K562 (cell line): ENCODE measurements around the gene PNMT. TPM values are rescaled to one million over a fixed set of nuclear protein-coding genes. Genes with fewer than 3 reads are reported as not detected.

ENCODE experiments used
- ATAC-seq: fragments of 200-7000 bp; cut with Tn5 transposase; 3 replicates; pipeline ENCODE4 v1.9.1; 2020; ENCODE audit warnings: moderate library complexity
- BruUV-seq: library from RNA; stranded (reverse); fragments of 400-500 nt; replicated peaks from 2 replicates; lab custom pipeline; 2021; lab: Mats Ljungman, UMichigan
- CTCF ChIA-PET: fragments of 300-600 bp; formaldehyde crosslinking; extraction: SDS; loops from one replicate; lab custom pipeline; 2021; ENCODE audit warnings: low intra/inter-chr PET ratio; lab: Yijun Ruan, JAX
- POLR2A ChIA-PET: fragments of 300-600, 350-650 bp; sonication (Branson Sonifier 250); formaldehyde crosslinking; extraction: SDS; loops from one replicate; lab custom pipeline; 2021; ENCODE audit warnings: antibody characterized with exemption, inconsistent platforms; lab: Yijun Ruan, JAX
- DNase-seq, 4 experiments: peaks; one replicate each; pipeline versions ENCODE4 v3.0.0 to v3.0.0-alpha.2; 2011 to 2018; ENCODE audit warnings: low spot score in 3 of 4, mixed read lengths in 3 of 4; ENCODE audit errors: extremely low read depth in 1 of 4
- FAIRE-seq: peaks from 2 replicates; lab custom pipeline; 2011; peaks lifted over from hg19 to GRCh38; lab: Jason Lieb, UNC
- H2AFZ ChIP-seq: 2 replicates; pipeline ENCODE4 v1.6.0; 2011; ENCODE audit warnings: low read depth, low read length, control low read depth, inconsistent platforms
- H3K27ac ChIP-seq: fragments of 200-600 bp; 3 replicates; pipeline ENCODE4 v1.8.0; 2011; ENCODE audit warnings: low read depth, mild to moderate bottlenecking, control low read depth, inconsistent platforms, low read length, moderate library complexity, mixed read lengths; ENCODE audit errors: extremely low read depth
- H3K27me3 ChIP-seq, 2 experiments: fragments of 300-600 bp in 1 of 2; 2 replicates in 1 of 2; 3 replicates in 1 of 2; pipeline versions ENCODE4 v1.6.0 to v1.8.0; 2011; ENCODE audit warnings: inconsistent platforms in 2 of 2, low read length in 2 of 2, mild to moderate bottlenecking in 1 of 2, mixed read lengths in 1 of 2, moderate library complexity in 1 of 2; ENCODE audit not compliant: control insufficient read depth in 2 of 2, insufficient read depth in 2 of 2
- H3K36me3 ChIP-seq: fragments of 300-600 bp; 3 replicates; pipeline ENCODE4 v1.8.0; 2011; ENCODE audit warnings: mild to moderate bottlenecking, low read length, inconsistent platforms; ENCODE audit not compliant: control insufficient read depth, insufficient read depth
- H3K4me1 ChIP-seq, 2 experiments: fragments of 200-600 bp in 1 of 2; replicated peaks in 1 of 2; 2 replicates in 1 of 2; 3 replicates in 1 of 2; pipeline versions ENCODE4 v1.5.1 to v1.8.0; 2011; ENCODE audit warnings: inconsistent platforms in 2 of 2, low read length in 2 of 2, mild to moderate bottlenecking in 1 of 2, mixed read lengths in 1 of 2, moderate library complexity in 1 of 2; ENCODE audit not compliant: control insufficient read depth in 2 of 2, insufficient read depth in 2 of 2
- H3K4me2 ChIP-seq: 2 replicates; pipeline ENCODE4 v1.6.1; 2011; ENCODE audit warnings: low read length, control low read depth, inconsistent platforms, mixed read lengths; ENCODE audit not compliant: insufficient read depth
- H3K4me3 ChIP-seq: fragments of 200-600 bp; sonication (generic), shearing (Covaris generic); 2 replicates; pipeline ENCODE4 v1.5.1; 2016; ENCODE audit warnings: control low read depth, inconsistent platforms
- H3K79me2 ChIP-seq: fragments of 200-600 bp; 3 replicates; pipeline ENCODE4 v1.8.0; 2011; ENCODE audit warnings: low read length, inconsistent platforms; ENCODE audit not compliant: control insufficient read depth, insufficient read depth
- H3K9ac ChIP-seq, 2 experiments: 2 replicates each; pipeline versions ENCODE4 v1.6.0 to v1.6.1; 2011; ENCODE audit warnings: low read depth in 2 of 2, low read length in 2 of 2, control low read depth in 1 of 2, inconsistent platforms in 1 of 2, mild to moderate bottlenecking in 1 of 2, mixed read lengths in 1 of 2; ENCODE audit not compliant: insufficient read depth in 1 of 2
- H3K9me1 ChIP-seq: one replicate; pipeline ENCODE4 v1.6.0; 2011; ENCODE audit warnings: inconsistent platforms, mild to moderate bottlenecking, low read length, moderate library complexity; ENCODE audit not compliant: control insufficient read depth, insufficient read depth
- H3K9me3 ChIP-seq: replicated peaks from 2 replicates; pipeline ENCODE4 v1.5.1; 2011; ENCODE audit warnings: low read depth, low read length, inconsistent platforms; ENCODE audit not compliant: control insufficient read depth, insufficient read depth
- H4K20me1 ChIP-seq: replicated peaks from 2 replicates; pipeline ENCODE4 v1.6.1; 2011; ENCODE audit warnings: low read length, inconsistent platforms, mixed read lengths; ENCODE audit not compliant: control insufficient read depth, insufficient read depth
- CHD1 ChIP-seq: fragments of 200-600 bp; sonication (generic); IDR thresholded peaks from one replicate; pipeline ENCODE4 v1.6.1; 2012; ENCODE audit warnings: mild to moderate bottlenecking, moderate library complexity, low read length, inconsistent platforms
- DIDO1 ChIP-seq: fragments of 450-650 bp; IDR thresholded peaks from 2 replicates; pipeline ENCODE4 v1.6.1; 2016; ENCODE audit warnings: low read depth, missing biosample characterization, missing genetic modification characterization
- HOXB6 ChIP-seq: fragments of 250-450 bp; sonication (Bioruptor Pico); IDR thresholded peaks from 2 replicates; pipeline ENCODE4 v1.5.1; 2022; ENCODE audit warnings: mild to moderate bottlenecking, borderline replicate concordance
- KDM1A ChIP-seq, 2 experiments: fragments of 450-650 bp; IDR thresholded peaks; 2 replicates each; pipeline ENCODE4 v1.6.1; 2016; ENCODE audit warnings: mild to moderate bottlenecking in 2 of 2
- LCOR ChIP-seq: sonication (generic); formaldehyde crosslinking; IDR thresholded peaks from 2 replicates; pipeline ENCODE4 v1.8.0; 2022; ENCODE audit warnings: mild to moderate bottlenecking, missing genetic modification reagents
- MITF ChIP-seq: IDR thresholded peaks from 2 replicates; pipeline ENCODE4 v1.6.1; 2014; ENCODE audit warnings: antibody characterized with exemption
- MTA1 ChIP-seq: fragments of 450-650 bp; IDR thresholded peaks from 2 replicates; pipeline ENCODE4 v1.6.1; 2017; ENCODE audit warnings: borderline replicate concordance
- MXI1 ChIP-seq: IDR thresholded peaks from 2 replicates; pipeline ENCODE4 v1.6.1; 2011; ENCODE audit warnings: low read depth, mild to moderate bottlenecking, improper control_type of control experiment, low read length
- TAF9B ChIP-seq: fragments of 450-650 bp; IDR thresholded peaks from 2 replicates; pipeline ENCODE4 v1.6.1; 2018; ENCODE audit warnings: mild to moderate bottlenecking; ENCODE audit not compliant: partially characterized antibody
- TOE1 ChIP-seq, 2 experiments: fragments of 450-650 bp in 1 of 2; sonication (generic) in 1 of 2; formaldehyde crosslinking in 1 of 2; IDR thresholded peaks; 2 replicates each; pipeline versions ENCODE4 v1.7.1 to v1.8.0; 2016 to 2022; ENCODE audit warnings: borderline replicate concordance in 2 of 2, mild to moderate bottlenecking in 2 of 2, antibody characterized with exemption in 1 of 2, inconsistent platforms in 1 of 2, low read depth in 1 of 2, missing genetic modification reagents in 1 of 2, moderate library complexity in 1 of 2
- ZFX ChIP-seq: sonication (generic); formaldehyde crosslinking; IDR thresholded peaks from 2 replicates; pipeline ENCODE4 v1.8.0; 2022; ENCODE audit warnings: mild to moderate bottlenecking, missing genetic modification reagents, moderate library complexity
- ZNF316 ChIP-seq: fragments of 450-650 bp; IDR thresholded peaks from 2 replicates; pipeline ENCODE4 v1.6.1; 2016
- ZNF384 ChIP-seq: IDR thresholded peaks from 2 replicates; pipeline ENCODE4 v1.6.1; 2012; ENCODE audit warnings: low read depth, low read length, improper control_type of control experiment
- ZNF696 ChIP-seq: fragments of 250-450 bp; sonication (Bioruptor Pico); conservative IDR thresholded peaks from 2 replicates; pipeline ENCODE4 v1.4.0; 2020; ENCODE audit warnings: mild to moderate bottlenecking, moderate library complexity
- WGBS: fragments of 100-300 bp; shearing (Covaris generic); methylation state at CpG from one replicate; pipeline ENCODE4 v1.1.6; 2016; ENCODE audit warnings: low coverage, mixed read lengths; ENCODE audit not compliant: insufficient coverage; ENCODE audit errors: missing lambda C conversion rate; 5-methylcytosine and 5-hydroxymethylcytosine counted together
- in situ Hi-C: fragments of 300-500 bp; cut with MboI; formaldehyde crosslinking; loops from 4 replicates; pipeline ENCODE4 v1.15.0; 2018; ENCODE audit warnings: inconsistent platforms, mixed read lengths
- intact Hi-C: fragments of 100-400 bp; cut with micrococcal nuclease; formaldehyde crosslinking; loops from 2 replicates; pipeline ENCODE4 v1.14.2; 2022
- polyA plus RNA-seq, 8 experiments: library from polyadenylated mRNA; depleted of rRNA in 4 of 8; stranded (reverse) in 5 of 8; unstranded in 3 of 8; fragments of >200 nt; fragmentation: Nextera tagmentation in 2 of 8; fragmentation: Illumina TruSeq in 1 of 8; extraction: Ambion mirVana in 2 of 8; extraction: Trizol in 1 of 8; gene quantifications; 2 replicates each; pipeline versions ENCODE4 v1.2.1 to v1.2.3, GENCODE V29; 2011 to 2014; ENCODE audit warnings: inconsistent platforms in 1 of 8, missing spikeins in 1 of 8
- total RNA-seq, 7 experiments: library from RNA; depleted of rRNA in 6 of 7; stranded (reverse); fragments of >200 nt in 6 of 7; fragmentation: Illumina TruSeq in 2 of 7; extraction: Trizol in 2 of 7; gene quantifications; 2 replicates each; pipeline versions ENCODE4 v1.2.1 to v1.2.3, GENCODE V29; 2011 to 2021; ENCODE audit warnings: low replicate concordance in 1 of 7

PNMT gene
- total and polyA plus RNA-seq, 9 of the 15 experiments (the other 6 are each of a cell fraction or from before 2014, with no cell fraction given), result 0.55 to 18.1 (median 5.8) TPM

DNA sequence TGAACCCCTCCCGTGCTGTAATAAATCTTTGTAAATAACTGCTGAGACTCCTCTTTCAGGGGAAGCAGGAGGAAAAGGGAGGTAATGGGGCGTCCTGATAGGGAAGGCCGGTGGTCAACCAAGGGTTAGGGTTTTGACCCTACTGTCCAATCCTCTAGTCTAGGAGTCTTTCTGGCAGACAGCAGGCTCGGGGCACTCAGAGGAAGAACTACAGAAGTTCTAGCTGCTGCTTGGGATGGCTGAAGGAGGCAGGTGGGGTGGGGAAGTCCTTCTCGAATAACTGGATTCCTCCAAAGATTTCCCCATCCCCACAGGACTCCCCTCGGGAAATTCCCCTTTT is 31.7 kb upstream of the PNMT start:
- 3% methylated on average over 5 of the region's 6 CpGs for WGBS
- Histone ChIP-seq H3K79me2 (peaks cover 45% of the 10 kb centered on the region), H3K9me3 (no peaks in the 10 kb centered on the region), H4K20me1 (peaks cover 10% of the 10 kb centered on the region; the same call in 1 of the 2 replicates), H3K9me1 (no peaks in the 10 kb centered on the region), H3K4me2 (peak overlapping the region; percentile 94), H3K36me3 (peaks cover 11% of the 10 kb centered on the region; the same call in 2 of the 3 replicates), H3K4me3 (peak overlapping the region; percentile 78), H3K27ac (peak overlapping the region; percentile 91), H3K4me1 (peaks cover 52 to 55% of the 10 kb centered on the region in 2 experiments), H3K9ac (peak overlapping the region; percentile 86 to 96), H3K27me3 (no peaks in the 10 kb centered on the region), H2AFZ (peak overlapping the region; percentile 89)
- ChIA-PET CTCF (no interaction called here), POLR2A (interaction anchor here (0.6 to 1.5 kb wide), 5 partner anchors 13 to 42 kb away, joined by 3 to 5 read pairs (median 4); partner anchors contain the start of gene TCAP)
- ATAC-seq, result peak; percentile 12
- TF ChIP-seq MTA1 (no peak), KDM1A (IDR thresholded peaks at IDR 0.05) (peak; percentile 38 to 49; a peak in 2 of 4 replicates)
- in situ Hi-C loops, result no loop called here
- DNase-seq, result peak in 1 of 4 experiments; percentile 42
- FAIRE-seq, result no peak
- intact Hi-C loops, result no loop called here
- TSS peak; percentile 90 for BruUV-seq

DNA sequence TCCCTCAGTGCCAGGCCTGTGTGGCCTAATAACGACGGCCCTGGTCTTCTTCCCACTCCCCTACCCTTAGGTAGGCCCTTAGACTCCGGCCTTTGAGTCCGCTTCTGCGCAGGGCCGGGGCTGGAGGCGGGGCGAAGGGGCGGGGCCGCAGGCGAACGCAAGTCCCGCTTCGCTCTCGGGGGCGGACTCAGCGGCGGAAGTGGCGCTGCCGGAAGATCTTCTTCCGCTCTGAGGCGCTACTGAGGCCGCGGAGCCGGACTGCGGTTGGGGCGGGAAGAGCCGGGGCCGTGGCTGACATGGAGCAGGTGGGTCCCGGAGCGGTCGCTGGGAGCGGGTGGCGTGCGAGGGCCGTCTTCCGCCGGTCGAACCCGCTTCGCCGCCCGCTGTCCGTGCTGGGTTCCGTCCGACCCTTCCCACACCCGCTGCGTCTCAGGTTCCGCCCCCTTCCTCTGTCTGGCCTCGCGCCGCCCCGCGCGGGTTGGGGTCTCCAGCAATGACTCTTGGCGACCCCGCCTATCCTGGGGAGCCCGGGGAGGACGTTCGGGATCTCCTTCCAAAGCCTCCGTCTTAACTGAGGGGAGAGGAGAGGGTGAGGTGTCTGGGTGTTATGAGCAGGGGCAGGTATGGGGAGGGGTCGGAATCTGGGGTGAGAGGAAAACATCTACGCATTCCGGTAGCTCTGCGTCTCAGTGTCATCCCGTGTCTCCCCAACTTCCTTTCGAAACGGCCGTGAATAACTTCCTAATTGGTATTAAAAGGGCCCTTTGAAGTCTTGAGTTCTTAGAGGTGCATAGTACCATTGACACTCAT is 31.1 kb upstream of the PNMT start, which contains the start of gene STARD3:
Gene STARD3, plus strand, starts transcription at position 218 of the 810 bp plus-strand sequence. CDS start 16,388 bp downstream, outside the sequence.
- in situ Hi-C loops, result no loop called here
- TF ChIP-seq ZNF316 (no peak), CHD1 (no peak), HOXB6 (CRISPR knock-in tag) (no peak), LCOR (CRISPR knock-in tag) (no peak), DIDO1 (tag) (peak; percentile 67; the same call in 1 of the 2 replicates), MITF (no peak), ZNF384 (no peak), MXI1 (0 out of 2 replicates have a peak, but pooled peaks have one; percentile 27), TAF9B (no peak), ZFX (CRISPR knock-in tag) (peak; percentile 88), ZNF696 (no peak), TOE1 (IDR thresholded peaks at IDR 0.05; ENCODE audit: borderline replicate concordance) (peak; percentile 67; the same call in 1 of the 2 replicates), TOE1 (CRISPR knock-in tag; IDR thresholded peaks at IDR 0.05; ENCODE audit: borderline replicate concordance, low read depth) (no peak)

More for the DNA sequence above, 31.1 kb upstream of the PNMT start, which contains the start of gene STARD3:
- POLR2A ChIA-PET, result interaction anchor here (0.6 to 1.5 kb wide), 10 partner anchors 10 to 108 kb away, joined by 3 to 9 read pairs (median 4); partner anchors contain the start of gene TCAP
- peaks cover 58% of the 10 kb centered on the region in 2 experiments for H3K4me1 ChIP-seq
- peak; percentile 92 to 93 (median 92) for DNase-seq
- peak within 1 kb of the TSS; percentile 78 for H3K4me3 ChIP-seq
- BruUV-seq, result no TSS peak
- H3K4me2 ChIP-seq, result peak within 1 kb of the TSS; percentile 94
- peak within 1 kb of the TSS; percentile 86 to 96 for H3K9ac ChIP-seq
- peak; percentile 94 for ATAC-seq
- peak; percentile 67 for FAIRE-seq
- no peaks in the 10 kb centered on the region for H3K9me3 ChIP-seq
- no peaks in the 10 kb centered on the region for H3K9me1 ChIP-seq
- 2% methylated on average over 51 of the region's 69 CpGs for WGBS
- H3K36me3 ChIP-seq, result peaks cover 11% of the 10 kb centered on the region; the same call in 2 of the 3 replicates
- peak within 1 kb of the TSS; percentile 91 for H3K27ac ChIP-seq
- intact Hi-C loops, result no loop called here
- CTCF ChIA-PET, result no interaction called here
- H2AFZ ChIP-seq, result peak within 1 kb of the TSS; percentile 89
- H4K20me1 ChIP-seq, result peaks cover 16% of the 10 kb centered on the region; the same call in 1 of the 2 replicates
- H3K27me3 ChIP-seq, result no peaks in the 10 kb centered on the region
- H3K79me2 ChIP-seq, result peaks cover 51% of the 10 kb centered on the region
